ENCODE results near the gene CLTCL1. TPM values are rescaled to one million over a fixed set of nuclear protein-coding genes. Genes with fewer than 3 reads are reported as not detected.

CLTCL1 gene
- total RNA-seq, 4 donors from 2014 or later: 4.8 to 8.9 (median 6.0) TPM

DNA sequence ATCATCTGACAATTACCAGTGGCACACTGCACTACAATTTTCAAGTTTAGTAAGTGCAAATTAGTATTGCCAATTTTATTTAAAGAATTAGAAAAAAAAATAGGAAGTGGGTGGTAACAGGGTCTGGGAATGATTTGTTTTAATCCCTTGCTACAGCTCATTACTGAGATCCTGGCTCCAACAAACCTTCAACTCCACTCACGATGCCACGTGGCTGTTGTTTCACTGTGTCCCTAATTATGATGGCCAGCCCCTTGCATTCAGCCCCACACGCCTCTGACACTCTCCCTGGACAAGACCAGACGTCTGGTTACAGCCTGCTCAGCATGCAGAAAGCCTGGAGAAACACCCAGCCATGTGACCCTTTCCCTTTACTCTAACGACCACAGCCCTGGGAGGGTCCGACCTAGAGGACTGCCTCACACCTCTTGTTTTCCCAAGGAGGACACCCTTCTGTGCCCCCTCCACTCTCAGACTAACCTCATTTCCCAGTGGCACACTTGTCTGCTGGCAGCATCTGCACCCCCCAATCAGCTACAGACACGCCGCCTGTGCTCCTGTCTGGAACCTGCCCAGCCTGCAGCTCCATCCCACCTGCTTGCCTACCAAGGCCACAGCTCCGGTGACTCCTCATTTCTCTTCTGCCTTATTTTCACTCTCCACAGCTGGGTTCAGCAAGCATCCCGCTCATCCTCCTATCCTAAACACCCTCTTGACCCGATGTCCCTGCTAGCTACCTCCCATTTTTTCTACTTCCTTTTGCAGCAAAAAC, 94.5 kb downstream of the CLTCL1 start:
- Histone ChIP-seq H3K36me3 (peaks cover 0 to 75% (median 46%) of the 10 kb centered on the region in 4 donors), H3K4me1 (no peaks in the 10 kb centered on the region), H3K27ac (replicated peaks in 1 of 4) (no peak overlapping the region), H3K4me3 (no peak overlapping the region), H3K9me3 (no peaks in the 10 kb centered on the region), H3K27me3 (no peaks in the 10 kb centered on the region)
- TF ChIP-seq POLR2A (IDR thresholded peaks at IDR 0.05; ENCODE audit: low read depth) (no peak), CTCF (IDR thresholded peaks at IDR 0.05) (no peak), EP300 (IDR thresholded peaks at IDR 0.05) (no peak), POLR2AphosphoS5 (IDR thresholded peaks at IDR 0.05) (no peak)
- WGBS: 76% methylated on average over 11 of the region's 11 CpGs
- intact Hi-C loops (cut with DNase I): no loop called here
- no peak for DNase-seq (ENCODE audit: extremely low spot score)

DNA sequence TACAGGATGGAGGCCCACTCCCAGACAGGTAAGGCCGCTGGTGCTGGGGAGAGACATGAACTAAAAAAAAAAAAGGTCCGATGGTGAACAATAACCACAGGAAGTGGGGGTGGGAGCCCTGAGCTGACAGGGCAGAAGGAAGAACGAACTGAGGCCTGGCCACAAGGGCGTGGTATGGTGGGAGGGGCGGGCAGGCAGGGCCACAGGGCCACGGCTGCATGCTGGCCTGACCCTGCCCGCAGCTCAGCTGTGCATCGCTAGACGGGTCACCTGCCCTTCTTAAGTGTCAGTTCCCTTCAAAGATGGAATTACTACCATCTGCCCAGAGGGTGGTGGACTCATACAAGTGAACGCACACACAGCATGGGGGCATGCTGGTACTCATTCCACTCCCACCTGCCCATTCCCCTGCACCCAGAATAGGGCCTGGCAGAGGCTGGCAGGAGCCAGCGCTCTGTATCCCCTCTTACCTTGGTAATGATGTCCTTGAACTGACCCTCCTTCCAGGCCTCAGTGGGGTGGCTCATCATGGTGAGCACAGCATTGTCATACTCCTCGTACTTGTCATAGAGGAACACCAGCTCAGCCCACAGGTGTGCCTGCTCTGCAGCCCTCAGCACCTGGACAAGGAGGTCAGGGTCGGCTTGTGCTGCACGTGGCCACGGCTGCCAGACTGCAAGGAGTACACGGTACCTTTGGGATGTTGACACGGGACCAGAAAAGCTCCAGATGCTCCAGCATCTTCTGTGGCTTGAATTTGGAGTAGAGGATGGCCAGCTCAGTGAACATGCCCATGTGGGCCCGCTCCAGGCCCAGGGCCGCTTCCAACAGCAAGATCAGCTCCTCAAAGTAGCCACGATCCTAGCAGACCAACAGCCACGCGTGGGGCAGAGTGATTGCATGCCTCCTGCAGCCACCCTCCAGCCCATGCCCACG, 95.5 kb downstream of the CLTCL1 start:
- H3K36me3 ChIP-seq: peaks cover 0 to 74% (median 46%) of the 10 kb centered on the region in 4 donors
- intact Hi-C loops (cut with DNase I): no loop called here
- H3K4me1 ChIP-seq: no peaks in the 10 kb centered on the region
- no peak for TF ChIP-seq EP300 (IDR thresholded peaks at IDR 0.05)
- TF ChIP-seq POLR2AphosphoS5 (IDR thresholded peaks at IDR 0.05): no peak
- no peak for TF ChIP-seq POLR2A (IDR thresholded peaks at IDR 0.05; ENCODE audit: low read depth)
- TF ChIP-seq CTCF (IDR thresholded peaks at IDR 0.05): no peak
- H3K27ac ChIP-seq (replicated peaks in 1 of 4): no peak overlapping the region
- 79% methylated on average over 19 of the region's 23 CpGs for WGBS
- DNase-seq (ENCODE audit: extremely low spot score): no peak
- H3K4me3 ChIP-seq: no peak overlapping the region
- H3K9me3 ChIP-seq: no peaks in the 10 kb centered on the region
- no peaks in the 10 kb centered on the region for H3K27me3 ChIP-seq

GRCh38 chr22:19194766-19195536, 96.6 kb downstream of the CLTCL1 start:
- TF ChIP-seq POLR2A (IDR thresholded peaks at IDR 0.05; ENCODE audit: low read depth) (no peak), CTCF (IDR thresholded peaks at IDR 0.05) (no peak), EP300 (IDR thresholded peaks at IDR 0.05) (no peak), POLR2AphosphoS5 (IDR thresholded peaks at IDR 0.05) (no peak)
- no peak for DNase-seq (ENCODE audit: extremely low spot score)
- 88% methylated on average over 11 of the region's 16 CpGs for WGBS

DNA sequence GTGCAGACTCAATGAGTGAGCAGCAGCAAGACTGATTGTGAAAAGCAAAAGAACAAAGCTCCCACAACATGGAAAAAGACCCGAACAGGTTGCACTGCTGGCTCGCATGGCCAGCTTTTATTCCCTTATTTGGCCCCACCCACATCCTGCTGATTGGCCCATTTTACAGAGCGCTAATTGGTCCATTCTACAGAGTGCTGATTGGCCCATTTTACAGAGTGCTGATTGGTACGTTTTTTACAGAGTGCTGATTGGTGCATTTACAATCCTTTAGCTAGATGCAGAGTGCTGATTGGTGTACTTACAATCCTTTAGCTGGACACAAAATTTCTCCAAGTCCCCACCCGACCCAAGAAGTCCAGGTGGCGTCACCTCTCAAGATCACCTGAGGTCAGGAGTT, 97.6 kb downstream of the CLTCL1 start:
- Histone ChIP-seq H3K36me3 (peaks cover 0 to 54% (median 41%) of the 10 kb centered on the region in 4 donors), H3K4me3 (no peak overlapping the region), H3K27me3 (no peaks in the 10 kb centered on the region), H3K27ac (replicated peaks in 1 of 4) (no peak overlapping the region), H3K9me3 (no peaks in the 10 kb centered on the region), H3K4me1 (no peaks in the 10 kb centered on the region)
- intact Hi-C loops (cut with DNase I): no loop called here
- TF ChIP-seq POLR2AphosphoS5 (IDR thresholded peaks at IDR 0.05) (no peak), EP300 (IDR thresholded peaks at IDR 0.05) (no peak), POLR2A (IDR thresholded peaks at IDR 0.05; ENCODE audit: low read depth) (no peak), CTCF (IDR thresholded peaks at IDR 0.05) (no peak)
- WGBS: 92% methylated on average over 5 of the region's 6 CpGs
- no peak for DNase-seq (ENCODE audit: extremely low spot score)

More at GRCh38 chr22:19194766-19195536, 96.6 kb downstream of the CLTCL1 start:
- H3K9me3 ChIP-seq: no peaks in the 10 kb centered on the region
- H3K4me3 ChIP-seq: no peak overlapping the region
- no peaks in the 10 kb centered on the region for H3K27me3 ChIP-seq
- intact Hi-C loops (cut with DNase I): no loop called here
- no peaks in the 10 kb centered on the region for H3K4me1 ChIP-seq
- H3K36me3 ChIP-seq: peaks cover 0 to 65% (median 44%) of the 10 kb centered on the region in 4 donors
- H3K27ac ChIP-seq (replicated peaks in 1 of 4): no peak overlapping the region
